Panc1 (cell line): ENCODE measurements around the gene LHX1.

Experiments
- POLR2AphosphoS5 ChIP-seq: IDR thresholded peaks from 2 replicates; pipeline ENCODE4 v1.6.1; 2012; ENCODE audit warnings: mild to moderate bottlenecking, low read depth, low read length, moderate library complexity
- REST ChIP-seq, 2 experiments: IDR thresholded peaks; 2 replicates each; pipeline ENCODE4 v1.6.1; 2011 to 2012; ENCODE audit warnings: low read depth in 2 of 2, control low read depth in 1 of 2, low read length in 1 of 2, mild to moderate bottlenecking in 1 of 2, moderate library complexity in 1 of 2; ENCODE audit not compliant: insufficient read depth in 1 of 2
- TCF7L2 ChIP-seq: IDR thresholded peaks from 2 replicates; pipeline ENCODE4 v1.6.1; 2011; ENCODE audit warnings: mild to moderate bottlenecking, low read depth, low read length, inconsistent platforms
- TF ChIP-seq, protein P1 (sequence below): fragments of 450-650 bp; IDR thresholded peaks from 2 replicates; pipeline ENCODE4 v1.5.1; 2017; ENCODE audit warnings: mild to moderate bottlenecking

- TF ChIP-seq POLR2AphosphoS5, result no peak
- TF ChIP-seq, protein P1, sequence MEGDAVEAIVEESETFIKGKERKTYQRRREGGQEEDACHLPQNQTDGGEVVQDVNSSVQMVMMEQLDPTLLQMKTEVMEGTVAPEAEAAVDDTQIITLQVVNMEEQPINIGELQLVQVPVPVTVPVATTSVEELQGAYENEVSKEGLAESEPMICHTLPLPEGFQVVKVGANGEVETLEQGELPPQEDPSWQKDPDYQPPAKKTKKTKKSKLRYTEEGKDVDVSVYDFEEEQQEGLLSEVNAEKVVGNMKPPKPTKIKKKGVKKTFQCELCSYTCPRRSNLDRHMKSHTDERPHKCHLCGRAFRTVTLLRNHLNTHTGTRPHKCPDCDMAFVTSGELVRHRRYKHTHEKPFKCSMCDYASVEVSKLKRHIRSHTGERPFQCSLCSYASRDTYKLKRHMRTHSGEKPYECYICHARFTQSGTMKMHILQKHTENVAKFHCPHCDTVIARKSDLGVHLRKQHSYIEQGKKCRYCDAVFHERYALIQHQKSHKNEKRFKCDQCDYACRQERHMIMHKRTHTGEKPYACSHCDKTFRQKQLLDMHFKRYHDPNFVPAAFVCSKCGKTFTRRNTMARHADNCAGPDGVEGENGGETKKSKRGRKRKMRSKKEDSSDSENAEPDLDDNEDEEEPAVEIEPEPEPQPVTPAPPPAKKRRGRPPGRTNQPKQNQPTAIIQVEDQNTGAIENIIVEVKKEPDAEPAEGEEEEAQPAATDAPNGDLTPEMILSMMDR, result no peak
- no peak for TF ChIP-seq REST (IDR thresholded peaks at IDR 0.05; ENCODE audit: insufficient read depth in 1 of 2, low read depth in 2 of 2, low read length in 1 of 2)
- no peak for TF ChIP-seq TCF7L2
Measured at GRCh38 chr17:36892112-36892838, 45.0 kb upstream of the LHX1 start.
